HG03354 (cell line): ENCODE data around the gene ZNF526.

Source experiments
- ATAC-seq: cut with Tn5 transposase; IDR thresholded peaks from one replicate; pipeline ENCODE4 v1.9.1; 2021; ENCODE audit warnings: mild to moderate bottlenecking; ENCODE audit not compliant: unreplicated experiment, poor library complexity, severe bottlenecking

ZNF526 gene

DNA sequence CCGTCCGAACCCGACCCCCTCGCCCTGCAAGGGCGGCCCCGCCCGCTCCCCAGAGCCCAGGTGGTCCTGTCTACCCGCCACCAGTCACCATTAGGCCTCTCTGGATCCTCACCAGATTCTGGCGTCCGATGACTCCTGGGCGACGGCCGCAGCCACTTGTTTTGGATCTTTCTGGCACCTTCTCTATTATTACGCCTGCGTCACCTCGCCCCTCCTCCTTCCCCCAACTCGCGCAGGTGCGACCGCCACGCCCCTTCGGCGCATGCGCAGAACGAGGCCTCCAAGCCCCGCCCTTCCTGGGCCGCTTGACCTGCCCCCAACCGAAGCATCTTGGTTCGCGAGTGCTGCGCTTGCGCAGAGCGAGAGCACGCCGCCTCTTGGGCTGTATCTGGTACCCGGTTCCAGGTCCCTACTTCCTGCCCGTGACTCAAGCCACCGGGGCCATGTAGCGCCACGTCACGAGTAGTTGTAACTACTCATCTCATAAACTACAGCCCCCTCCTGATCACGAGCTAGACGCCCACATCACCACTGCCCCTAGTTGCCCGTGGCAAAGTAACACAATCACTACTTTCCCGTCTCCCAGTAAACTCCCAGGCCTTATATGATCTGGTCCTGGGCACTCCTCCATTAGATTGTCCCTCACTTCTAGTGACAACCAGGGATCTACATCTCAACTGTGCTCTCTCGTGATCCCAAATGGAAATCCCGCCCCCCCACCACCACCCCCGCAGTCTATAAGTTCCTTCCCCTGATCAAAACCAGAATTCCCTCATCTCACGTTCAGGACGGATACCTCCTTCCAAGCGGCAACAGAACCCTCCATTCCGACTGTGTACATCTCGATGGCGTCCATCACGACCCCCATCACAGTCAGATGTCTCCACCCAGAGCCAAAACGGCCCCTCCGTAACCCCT lies 2.3 kb upstream of the ZNF526 start, which contains the start of gene DEDD2:
Gene DEDD2, minus strand, starts transcription at position 158 of the 918 bp plus-strand sequence. CDS start 670 bp downstream, outside the sequence.
- peak; percentile 69 for ATAC-seq

DNA sequence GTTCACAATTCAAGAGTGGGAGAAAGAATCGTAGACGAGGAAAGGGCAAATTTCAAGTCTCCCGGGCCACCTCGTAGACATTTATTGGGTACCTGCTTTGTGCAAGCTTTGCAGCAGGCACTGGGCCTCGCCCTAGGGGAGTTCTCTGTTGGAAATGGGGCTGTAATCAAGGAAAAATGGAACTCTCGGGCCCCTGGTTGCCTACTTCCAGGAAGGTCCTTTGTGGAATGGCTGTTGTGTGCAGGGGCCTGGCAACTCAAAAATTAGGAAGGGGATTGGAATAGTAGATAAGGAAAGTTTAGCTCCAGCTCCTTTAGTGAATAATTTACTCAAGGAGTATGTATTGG lies 612 bp downstream of the ZNF526 start:
- no peak for ATAC-seq

DNA sequence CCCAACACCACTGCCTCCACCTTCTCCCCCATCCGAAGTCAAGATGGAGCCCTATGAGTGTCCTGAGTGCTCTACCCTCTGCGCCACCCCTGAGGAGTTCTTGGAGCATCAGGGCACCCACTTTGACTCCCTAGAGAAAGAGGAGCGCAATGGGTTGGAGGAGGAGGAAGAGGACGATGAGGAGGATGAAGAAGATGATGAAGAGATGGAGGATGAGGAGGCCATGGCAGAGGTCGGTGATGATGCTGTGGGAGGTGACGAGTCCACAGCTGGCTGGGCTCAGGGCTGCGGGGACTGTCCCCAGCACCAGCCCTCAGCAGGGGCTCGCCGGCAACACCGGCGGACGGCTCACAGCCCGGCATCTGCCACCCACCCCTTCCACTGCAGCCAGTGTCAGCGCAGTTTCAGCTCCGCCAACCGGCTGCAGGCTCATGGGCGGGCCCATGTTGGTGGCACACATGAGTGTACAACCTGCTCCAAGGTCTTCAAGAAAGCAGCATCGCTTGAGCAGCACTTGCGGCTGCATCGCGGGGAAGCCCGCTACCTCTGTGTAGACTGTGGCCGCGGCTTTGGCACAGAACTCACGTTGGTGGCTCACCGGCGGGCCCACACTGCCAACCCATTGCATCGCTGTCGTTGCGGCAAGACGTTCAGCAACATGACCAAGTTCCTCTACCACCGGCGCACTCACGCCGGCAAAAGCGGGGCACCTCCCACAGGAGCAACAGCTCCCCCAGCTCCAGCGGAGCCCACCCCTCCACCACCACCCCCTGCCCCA lies 5.0 kb downstream of the ZNF526 start:
- ATAC-seq = no peak

DNA sequence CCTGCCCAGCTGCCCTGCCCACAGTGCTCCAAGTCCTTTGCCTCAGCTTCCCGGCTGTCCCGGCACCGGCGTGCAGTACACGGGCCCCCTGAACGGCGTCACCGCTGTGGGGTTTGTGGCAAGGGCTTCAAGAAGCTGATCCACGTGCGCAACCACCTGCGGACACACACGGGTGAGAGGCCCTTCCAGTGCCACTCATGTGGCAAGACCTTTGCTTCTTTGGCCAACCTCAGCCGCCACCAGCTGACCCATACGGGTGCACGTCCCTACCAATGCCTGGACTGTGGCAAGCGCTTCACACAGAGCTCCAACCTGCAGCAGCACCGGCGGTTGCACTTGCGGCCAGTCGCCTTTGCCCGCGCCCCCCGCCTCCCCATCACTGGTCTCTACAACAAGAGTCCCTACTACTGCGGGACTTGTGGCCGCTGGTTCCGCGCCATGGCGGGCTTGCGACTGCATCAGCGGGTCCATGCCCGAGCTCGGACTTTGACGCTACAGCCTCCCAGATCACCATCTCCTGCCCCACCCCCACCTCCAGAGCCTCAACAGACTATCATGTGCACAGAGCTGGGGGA lies 5.7 kb downstream of the ZNF526 start:
- ATAC-seq = no peak

DNA sequence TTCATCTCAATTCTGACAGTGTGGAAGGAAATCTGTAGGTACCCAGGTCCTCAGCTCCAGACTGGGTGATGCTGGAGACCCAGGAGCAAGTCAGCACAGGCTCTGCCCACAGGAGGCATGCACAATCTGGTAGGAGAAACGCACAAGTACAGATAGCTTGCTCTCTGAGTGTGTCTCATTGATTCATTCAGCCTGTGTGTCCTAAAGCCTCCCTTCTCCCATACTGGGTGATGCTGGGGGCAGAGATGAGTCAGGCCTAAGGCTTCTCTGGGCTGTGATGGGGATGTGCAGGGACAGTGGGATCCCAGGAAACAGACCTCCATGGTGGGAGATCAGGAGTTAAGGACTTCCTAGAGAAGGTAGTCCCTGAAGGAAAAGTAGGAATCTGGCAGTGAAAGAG lies 6.8 kb downstream of the ZNF526 start:
- ATAC-seq = no peak

DNA sequence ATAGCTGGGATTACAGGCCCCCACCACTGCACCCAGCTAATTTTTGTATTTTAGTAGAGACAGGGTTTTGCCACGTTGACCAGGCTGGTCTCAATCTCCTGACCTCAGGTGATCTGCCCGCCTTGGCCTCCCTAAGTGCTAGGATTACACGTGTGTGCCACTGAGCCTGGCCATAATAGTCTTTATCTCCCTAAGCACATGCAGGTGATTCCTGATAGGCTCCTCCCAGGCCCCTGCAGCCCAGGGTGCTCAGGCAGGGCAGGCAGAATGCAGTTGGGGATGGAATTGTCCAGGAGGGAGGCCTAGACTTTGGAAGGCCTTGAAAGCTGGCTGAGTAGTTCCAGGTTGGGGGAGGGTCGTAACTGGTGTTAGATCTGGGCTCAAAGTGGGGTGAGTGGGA lies 8.5 kb downstream of the ZNF526 start:
- no peak for ATAC-seq

DNA sequence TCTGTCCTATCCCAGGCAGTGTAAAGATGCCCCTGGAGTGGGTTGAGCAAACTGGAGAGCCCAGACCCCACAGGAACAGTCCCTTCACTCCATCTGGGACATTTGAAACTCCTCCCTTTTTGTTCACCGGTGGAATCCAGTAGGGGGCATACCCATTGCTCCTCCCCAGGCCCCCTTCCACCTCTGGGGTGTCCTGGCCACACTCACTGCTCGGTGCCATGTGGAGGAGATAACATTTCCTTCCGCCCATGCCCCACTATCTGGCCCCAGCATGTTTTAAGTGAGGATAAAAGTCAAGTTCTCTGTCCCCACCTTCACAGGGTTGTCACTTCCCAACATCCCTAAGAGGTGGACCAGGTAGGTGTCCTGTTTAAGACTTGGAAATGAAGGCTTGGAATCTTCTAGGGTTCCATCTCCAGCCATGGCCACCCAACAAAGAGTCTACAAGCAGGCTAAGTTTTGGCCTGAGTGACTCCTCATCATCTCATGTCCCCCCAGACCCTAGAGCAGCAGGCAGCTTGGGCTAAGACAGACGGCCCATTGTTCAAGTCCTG lies 9.3 kb downstream of the ZNF526 start:
- ATAC-seq = no peak

DNA sequence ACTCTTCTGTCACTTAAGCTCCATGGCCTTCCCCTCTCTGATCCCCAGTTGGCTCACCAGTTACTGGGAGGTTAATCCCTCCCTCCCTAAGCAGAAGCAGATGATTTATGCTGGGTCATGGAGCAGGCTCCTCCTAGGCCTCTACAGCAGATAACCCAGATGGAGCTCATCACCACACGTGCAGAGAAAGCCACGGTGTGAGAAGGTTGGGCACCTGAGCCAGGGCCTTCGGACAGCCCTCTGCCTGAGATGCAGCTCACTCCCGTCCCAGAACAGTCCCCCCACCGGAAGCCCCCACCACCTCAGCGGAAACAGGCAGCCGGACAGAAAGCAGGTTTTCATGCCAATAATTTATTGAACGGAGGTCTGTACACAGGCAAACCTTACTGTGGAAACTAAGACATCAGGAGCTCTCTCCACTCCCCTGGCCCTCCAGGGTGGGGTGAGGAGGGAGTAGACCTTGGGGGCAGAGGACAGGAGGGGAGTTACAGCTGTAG lies 9.8 kb downstream of the ZNF526 start:
- ATAC-seq = no peak

DNA sequence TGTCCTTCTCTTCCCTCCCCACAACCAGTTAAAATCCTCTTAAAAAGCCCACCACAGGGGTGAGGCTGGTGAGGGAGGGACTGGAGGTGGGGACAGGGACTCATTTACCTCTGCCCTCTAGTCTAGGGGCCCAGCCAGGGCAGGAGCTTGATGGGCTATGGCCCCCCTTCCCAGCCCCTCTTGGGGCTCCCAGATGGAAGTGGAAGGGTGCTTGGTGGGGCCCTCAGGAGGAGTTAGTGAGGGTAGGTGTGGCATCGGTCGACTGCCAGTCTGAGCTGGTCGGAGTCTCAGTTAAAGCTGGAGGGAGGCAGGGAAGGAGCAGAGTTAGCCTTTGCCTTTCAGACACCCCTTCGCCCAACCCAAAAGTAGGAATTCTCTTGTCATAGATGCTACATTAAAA lies 10.5 kb downstream of the ZNF526 start:
- ATAC-seq = no peak

DNA sequence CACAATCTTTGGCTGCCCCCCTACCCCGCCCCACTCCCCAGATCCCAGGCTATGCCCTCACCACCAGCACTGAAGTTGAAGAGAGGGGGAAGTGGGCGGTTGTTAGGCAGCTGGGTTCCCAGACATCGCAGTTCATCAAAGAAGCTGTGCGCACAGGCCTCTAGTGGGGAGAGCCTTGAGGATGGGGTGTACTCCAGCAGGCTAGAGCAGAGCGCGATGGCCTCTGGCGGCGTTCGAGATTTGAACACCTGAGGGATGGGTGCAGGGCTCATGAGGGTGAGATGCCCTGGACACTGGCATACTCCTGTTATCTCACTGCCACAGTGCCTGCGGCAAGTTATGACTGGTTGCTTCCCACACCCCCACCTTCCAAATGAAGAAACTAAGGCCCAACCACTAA lies 12.3 kb downstream of the ZNF526 start:
- no peak for ATAC-seq

DNA sequence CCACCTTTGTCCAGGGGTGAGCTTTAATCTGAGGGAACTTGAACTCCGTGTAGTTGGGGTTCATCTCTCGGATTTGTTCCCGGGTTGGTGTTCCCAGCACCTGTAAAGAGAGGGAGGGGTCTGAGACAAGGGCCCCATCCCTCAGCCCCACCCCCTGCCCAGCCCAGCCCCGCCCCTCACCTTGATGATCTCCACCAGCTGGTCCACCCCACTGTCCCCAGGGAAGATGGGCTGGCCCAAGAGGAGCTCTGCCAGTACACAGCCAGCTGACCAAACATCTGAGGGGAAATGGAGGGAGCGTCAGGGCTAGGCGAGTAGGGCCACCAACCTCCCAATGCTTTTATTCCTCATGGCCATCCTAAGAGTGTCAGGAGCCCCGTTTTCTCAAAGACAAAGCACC lies 13.0 kb downstream of the ZNF526 start:
- ATAC-seq = no peak

DNA sequence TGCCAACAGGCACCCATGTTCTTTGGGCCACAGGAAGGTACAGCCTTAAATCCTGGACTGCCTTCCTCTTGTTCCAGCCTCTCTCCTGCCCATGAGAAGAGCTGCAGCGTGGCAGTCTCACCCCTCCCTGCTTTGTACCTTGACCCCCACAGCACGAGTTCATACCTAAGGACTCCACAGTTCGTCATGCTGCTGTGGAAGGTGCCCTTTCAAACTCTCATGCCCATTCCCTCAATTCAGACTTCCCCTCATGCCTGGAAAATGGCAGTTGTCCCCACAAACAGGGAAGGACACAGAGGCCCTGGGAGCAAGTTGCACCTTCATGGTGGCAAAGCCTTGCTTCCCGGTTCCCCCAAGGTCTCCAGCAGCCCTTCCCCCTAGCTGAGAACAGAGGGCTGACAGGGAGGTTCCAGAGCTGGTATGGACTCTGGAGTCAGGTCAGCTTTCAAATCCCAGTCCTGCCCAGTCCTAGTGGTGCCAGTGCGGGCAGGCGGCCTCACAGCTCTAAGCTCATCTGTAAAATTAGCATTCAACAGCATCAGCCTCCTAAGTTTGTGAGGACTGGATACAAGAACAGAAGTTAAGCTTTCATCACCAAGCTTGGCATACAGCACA lies 13.7 kb downstream of the ZNF526 start:
- ATAC-seq = no peak

DNA sequence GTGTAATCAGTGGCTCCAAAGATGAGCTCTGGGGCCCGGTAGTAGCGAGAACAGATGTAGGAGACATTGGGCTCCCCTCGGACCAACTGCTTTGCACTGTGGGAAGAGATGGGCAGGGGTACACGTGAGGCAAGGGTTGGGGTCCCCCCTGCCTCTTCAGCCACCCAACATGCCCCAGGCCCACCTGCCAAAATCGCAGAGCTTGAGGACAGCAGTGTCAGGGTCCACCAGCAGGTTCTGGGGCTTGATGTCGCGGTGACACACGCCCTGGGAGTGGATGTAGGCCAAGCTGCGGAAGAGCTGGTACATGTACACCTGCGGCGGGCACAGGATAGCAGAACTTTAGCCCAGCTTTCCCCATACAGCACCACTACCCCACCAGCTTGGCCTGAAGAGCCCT lies 14.3 kb downstream of the ZNF526 start:
- no peak for ATAC-seq

DNA sequence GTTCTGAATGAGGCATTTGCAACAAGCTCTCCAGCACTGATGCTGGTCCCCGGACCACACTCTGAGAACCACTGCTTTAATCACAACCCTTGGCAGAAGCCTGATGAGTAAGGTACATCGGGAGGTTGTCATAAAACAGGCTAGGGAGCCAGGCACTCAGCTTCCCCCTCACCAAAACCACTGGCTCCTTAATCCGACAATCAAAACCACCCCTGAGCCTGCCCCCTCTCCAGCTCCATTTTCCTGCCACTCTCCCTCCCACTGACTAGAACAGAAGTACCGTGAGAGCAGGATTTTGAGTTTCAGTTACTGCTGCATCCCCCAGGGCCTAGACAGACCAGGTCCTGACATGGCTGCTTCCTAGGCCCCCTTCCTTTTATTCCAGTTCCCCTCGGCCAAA lies 15.1 kb downstream of the ZNF526 start:
- ATAC-seq = no peak

DNA sequence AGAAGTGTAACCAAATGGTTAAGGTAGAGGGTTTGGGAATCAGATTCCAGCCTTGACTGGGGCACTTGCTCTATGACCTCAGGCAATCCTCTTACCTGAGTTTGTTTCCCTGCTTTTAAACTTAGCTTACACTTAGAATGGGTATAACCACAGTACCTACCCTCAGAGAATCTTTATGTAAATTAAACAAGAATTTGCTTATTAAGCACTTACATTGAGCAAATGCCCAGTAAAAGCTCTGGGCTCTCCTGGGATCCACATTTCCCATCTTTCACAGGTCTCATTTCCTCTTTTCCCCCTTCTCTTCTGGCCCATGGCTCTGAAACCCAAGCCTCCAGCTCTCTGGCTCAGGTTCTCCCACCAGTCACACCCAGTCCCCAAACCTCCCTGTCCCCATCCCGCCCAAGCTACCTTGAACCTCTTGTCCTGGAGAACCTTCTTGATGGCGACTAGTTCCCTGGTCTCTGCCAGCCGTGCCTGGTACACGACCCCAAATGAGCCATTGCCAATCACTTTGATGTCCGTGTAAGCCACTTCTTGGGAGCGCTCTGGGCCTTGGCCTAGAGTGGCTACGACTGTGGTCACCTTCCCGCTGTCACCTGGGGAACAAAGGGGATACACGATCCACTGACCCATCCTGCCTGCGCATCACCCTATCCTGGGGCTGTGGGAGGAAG lies 19.6 kb downstream of the ZNF526 start:
- ATAC-seq = no peak

DNA sequence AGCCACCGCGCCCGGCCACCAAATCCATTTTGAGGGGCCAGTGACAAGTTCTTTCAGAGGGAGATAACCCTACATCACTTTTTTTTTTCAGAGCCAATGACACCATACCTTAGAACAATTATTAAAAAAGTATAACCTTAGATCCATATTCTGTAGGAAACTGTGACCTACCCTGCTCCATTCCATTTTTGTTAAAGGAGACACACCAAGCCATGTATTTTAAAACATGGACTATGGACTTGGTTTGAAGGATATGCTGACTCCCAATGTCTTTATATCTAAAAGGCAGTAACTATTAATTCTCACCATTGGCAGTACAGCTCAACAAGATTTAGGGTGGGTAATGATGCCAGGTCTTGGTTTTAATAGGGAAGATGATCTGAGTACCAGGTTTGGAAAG lies 21.2 kb downstream of the ZNF526 start:
- ATAC-seq = no peak

DNA sequence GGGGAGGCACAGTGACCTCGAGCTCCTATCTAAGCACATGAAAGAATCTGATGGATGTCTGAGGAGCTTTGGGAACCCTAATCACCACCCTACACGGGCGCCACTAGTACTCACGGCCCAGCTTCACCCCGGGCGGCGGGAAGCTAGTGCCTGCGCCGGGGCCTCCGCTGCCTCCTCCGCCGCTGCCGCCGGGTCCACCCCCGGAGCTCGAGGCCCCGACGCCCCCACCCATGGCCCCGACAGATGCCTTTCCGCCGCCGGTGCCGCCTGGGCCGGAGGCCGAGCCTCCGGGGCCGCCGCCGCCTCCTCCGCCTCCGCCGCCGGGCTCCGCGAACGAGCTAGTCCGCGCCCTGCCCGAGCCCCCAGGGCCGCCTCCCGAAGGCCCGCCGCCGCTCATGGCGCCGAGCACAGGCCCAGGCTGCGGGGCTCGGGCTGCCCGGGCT lies 22.0 kb downstream of the ZNF526 start:
- ATAC-seq = peak; percentile 3

DNA sequence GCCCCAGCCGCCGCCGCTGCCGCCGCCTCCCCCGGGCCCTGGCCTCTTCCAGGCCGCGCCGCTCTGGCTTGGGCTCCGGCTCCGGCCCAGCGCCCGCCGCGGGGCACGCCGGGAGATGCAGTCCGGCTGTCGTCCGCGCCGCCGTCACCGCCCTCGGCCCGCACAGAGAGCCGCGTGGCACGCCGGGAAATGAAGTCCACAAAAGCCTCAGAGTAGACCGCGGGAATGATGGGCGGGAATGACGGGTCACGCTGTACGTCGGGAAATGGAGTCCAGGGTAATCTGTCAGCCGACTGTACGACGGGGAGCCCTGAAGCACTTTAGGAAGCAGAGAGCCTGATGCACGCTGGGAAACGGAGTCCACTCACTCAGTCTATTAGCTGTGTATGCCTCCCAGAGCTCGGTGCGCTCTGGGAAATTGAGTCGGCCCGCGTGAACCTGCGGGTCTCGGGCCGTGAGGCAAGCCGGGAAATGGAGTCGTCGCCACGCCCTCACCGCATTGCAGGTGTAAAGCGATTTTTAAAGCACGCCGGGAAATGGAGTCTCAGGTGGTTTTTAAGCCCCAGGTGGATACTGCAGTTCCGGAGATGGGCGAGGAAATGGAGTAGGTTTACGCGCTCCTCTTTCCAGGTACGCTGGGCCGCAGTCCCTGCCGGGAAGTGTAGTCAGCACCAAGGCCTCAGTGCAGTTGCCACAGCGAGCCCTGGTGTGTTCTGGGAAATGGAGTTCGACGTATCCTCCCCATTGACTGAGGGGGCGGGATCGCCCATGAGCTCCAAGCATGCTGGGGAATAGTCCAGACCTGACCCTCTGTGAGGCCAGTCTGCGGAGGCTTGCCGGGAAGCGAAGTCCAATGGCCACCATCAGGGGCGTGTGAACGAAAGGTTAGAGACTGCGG lies 22.6 kb downstream of the ZNF526 start, which contains the start of gene GSK3A:
Gene GSK3A, minus strand, starts transcription at position 91 of the 898 bp plus-strand sequence. CDS start 137 bp downstream, outside the sequence.
- peak; percentile 73 for ATAC-seq
